OCI-LY3 (cell line): ENCODE data around the gene ZBTB38.

Source experiments
- EZH2phosphoT487 ChIP-seq: fragments of 200-600 bp; shearing (Covaris generic); IDR thresholded peaks from 2 replicates; pipeline ENCODE4 v1.6.1; 2018; ENCODE audit warnings: antibody characterized with exemption, mixed run types, low read depth
- TF ChIP-seq, protein P1 (sequence below): fragments of 200-600, 300-600 bp; sonication (generic); IDR thresholded peaks from 2 replicates; pipeline ENCODE4 v1.5.1; 2014; ENCODE audit warnings: antibody characterized with exemption, low read length, low read depth

DNA sequence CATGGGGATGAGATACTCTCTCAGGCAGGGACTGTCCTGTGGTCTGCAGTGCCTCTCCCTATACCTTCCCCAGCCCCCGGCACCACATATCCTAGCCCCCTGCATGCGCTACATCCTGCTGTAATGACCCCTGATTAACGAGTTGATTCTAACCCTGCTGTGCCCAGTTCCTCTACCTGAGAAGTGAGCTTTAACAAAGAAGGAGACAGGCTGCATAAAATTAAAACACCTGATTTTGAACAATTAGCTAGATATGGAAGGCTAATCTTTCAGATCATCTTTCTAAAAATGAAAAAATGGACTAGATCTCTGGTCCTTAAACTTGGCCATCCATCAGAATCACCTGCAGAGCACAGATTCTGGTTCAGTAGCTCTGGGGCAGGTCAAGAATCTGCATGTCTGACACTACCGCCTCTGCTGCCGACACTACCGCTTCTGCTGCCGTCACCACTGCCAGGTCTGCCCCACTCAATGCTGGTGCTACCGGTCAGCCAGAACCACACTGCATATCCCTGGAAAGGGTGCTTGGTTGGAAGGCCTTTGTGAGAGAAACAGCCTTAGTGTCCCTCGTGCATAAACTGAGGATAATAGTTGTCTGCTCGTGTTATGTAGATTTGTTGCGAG lies 33.6 kb upstream of the ZBTB38 start:
- TF ChIP-seq, protein P1, sequence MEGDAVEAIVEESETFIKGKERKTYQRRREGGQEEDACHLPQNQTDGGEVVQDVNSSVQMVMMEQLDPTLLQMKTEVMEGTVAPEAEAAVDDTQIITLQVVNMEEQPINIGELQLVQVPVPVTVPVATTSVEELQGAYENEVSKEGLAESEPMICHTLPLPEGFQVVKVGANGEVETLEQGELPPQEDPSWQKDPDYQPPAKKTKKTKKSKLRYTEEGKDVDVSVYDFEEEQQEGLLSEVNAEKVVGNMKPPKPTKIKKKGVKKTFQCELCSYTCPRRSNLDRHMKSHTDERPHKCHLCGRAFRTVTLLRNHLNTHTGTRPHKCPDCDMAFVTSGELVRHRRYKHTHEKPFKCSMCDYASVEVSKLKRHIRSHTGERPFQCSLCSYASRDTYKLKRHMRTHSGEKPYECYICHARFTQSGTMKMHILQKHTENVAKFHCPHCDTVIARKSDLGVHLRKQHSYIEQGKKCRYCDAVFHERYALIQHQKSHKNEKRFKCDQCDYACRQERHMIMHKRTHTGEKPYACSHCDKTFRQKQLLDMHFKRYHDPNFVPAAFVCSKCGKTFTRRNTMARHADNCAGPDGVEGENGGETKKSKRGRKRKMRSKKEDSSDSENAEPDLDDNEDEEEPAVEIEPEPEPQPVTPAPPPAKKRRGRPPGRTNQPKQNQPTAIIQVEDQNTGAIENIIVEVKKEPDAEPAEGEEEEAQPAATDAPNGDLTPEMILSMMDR, result no peak
- TF ChIP-seq EZH2phosphoT487, result no peak
